Measurements from ENCODE around the gene LHPP.

LHPP gene

GRCh38 chr10:124542336-124542735 is 80.7 kb downstream of the LHPP start:
- peaks cover 3% of the 10 kb centered on the region; the same call in 1 of the 2 replicates for H3K79me2 ChIP-seq (ENCODE audit: control insufficient read depth, low read length)
- H3K4me1 ChIP-seq (ENCODE audit: control insufficient read depth, low read length): peaks cover 99% of the 10 kb centered on the region
- H3K27me3 ChIP-seq (ENCODE audit: control insufficient read depth, low read length): no peaks in the 10 kb centered on the region
- peaks cover 24% of the 10 kb centered on the region for H3F3A ChIP-seq (ENCODE audit: control insufficient read depth, insufficient read depth)
- no peaks in the 10 kb centered on the region for H3K9me2 ChIP-seq (replicated peaks; ENCODE audit: control insufficient read depth, low read length)
- no peaks in the 10 kb centered on the region for H3K9me3 ChIP-seq (ENCODE audit: control insufficient read depth, insufficient read depth, low read length)
- TF ChIP-seq CTCF (IDR thresholded peaks at IDR 0.05; ENCODE audit: low read depth, low read length, poor library complexity, severe bottlenecking) (no peak), EZH2phosphoT487 (IDR thresholded peaks at IDR 0.05; ENCODE audit: borderline replicate concordance, low read length) (no peak)
- H4K20me1 ChIP-seq (ENCODE audit: control insufficient read depth, insufficient read depth, low read depth, low read length): no peaks in the 10 kb centered on the region
- H3K36me3 ChIP-seq (ENCODE audit: control insufficient read depth, low read length): peaks cover 1% of the 10 kb centered on the region
- 0 out of 2 replicates have a peak overlapping the region, but pooled peaks have one; percentile 44 for H3K4me2 ChIP-seq (ENCODE audit: low read length)
- H3K27ac ChIP-seq (ENCODE audit: low read depth, low read length): no peak overlapping the region
- H3K4me3 ChIP-seq (ENCODE audit: low read length): no peak overlapping the region

DNA sequence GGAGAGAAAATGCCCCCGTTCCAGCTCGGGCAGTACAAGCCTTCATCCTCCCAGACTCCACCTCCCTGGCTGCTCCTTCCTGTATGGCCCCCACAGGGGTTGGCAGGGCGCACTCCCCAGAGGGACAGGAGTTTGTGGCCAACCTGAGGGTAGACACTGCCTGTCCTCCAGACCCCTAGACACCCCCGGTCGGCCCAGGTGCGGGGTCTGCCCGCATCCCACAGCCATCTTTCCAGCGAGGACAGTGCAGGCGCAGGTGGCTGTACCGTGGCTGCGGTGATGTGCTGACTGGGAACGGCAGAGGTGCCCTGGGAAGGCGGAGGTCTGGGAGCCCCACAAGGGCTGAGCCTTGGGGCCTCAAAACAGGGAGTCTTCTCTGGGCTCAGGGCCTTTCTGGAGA is 81.5 kb downstream of the LHPP start:
- Histone ChIP-seq H3K4me1 (ENCODE audit: control insufficient read depth, low read length) (peaks cover 99% of the 10 kb centered on the region), H3K9me3 (ENCODE audit: control insufficient read depth, insufficient read depth, low read length) (no peaks in the 10 kb centered on the region), H3K27ac (ENCODE audit: low read depth, low read length) (no peak overlapping the region), H4K20me1 (ENCODE audit: control insufficient read depth, insufficient read depth, low read depth, low read length) (no peaks in the 10 kb centered on the region), H3F3A (ENCODE audit: control insufficient read depth, insufficient read depth) (peaks cover 24% of the 10 kb centered on the region), H3K79me2 (ENCODE audit: control insufficient read depth, low read length) (peaks cover 3% of the 10 kb centered on the region; the same call in 1 of the 2 replicates), H3K36me3 (ENCODE audit: control insufficient read depth, low read length) (peaks cover 6% of the 10 kb centered on the region), H3K27me3 (ENCODE audit: control insufficient read depth, low read length) (no peaks in the 10 kb centered on the region), H3K9me2 (replicated peaks; ENCODE audit: control insufficient read depth, low read length) (no peaks in the 10 kb centered on the region), H3K4me2 (ENCODE audit: low read length) (peak overlapping the region; percentile 44), H3K4me3 (ENCODE audit: low read length) (peak overlapping the region; percentile 23)
- TF ChIP-seq EZH2phosphoT487 (IDR thresholded peaks at IDR 0.05; ENCODE audit: borderline replicate concordance, low read length): no peak
- no peak for TF ChIP-seq CTCF (IDR thresholded peaks at IDR 0.05; ENCODE audit: low read depth, low read length, poor library complexity, severe bottlenecking)

DNA sequence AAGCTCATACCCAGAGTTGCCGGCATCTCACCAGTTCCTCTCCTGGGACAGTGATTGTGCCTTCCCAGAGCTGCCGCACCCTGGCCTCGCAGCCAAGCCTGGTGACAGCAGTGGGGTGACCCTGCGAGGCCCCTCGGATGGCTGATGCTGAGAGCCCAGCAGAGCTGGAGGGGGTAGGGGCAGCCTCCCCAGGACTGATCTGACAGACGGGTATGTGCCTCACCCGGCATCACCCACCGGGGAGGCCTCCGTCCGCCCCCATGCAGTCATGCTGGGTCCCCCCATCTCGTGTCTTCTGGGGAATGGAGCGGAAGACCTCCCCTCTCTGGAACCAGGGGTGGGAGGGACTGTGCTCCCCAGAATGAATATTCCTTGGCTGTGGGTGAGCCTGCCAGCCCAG is 82.3 kb downstream of the LHPP start:
- Histone ChIP-seq H3K9me3 (ENCODE audit: control insufficient read depth, insufficient read depth, low read length) (no peaks in the 10 kb centered on the region), H3K9me2 (replicated peaks; ENCODE audit: control insufficient read depth, low read length) (no peaks in the 10 kb centered on the region), H3K79me2 (ENCODE audit: control insufficient read depth, low read length) (peaks cover 3% of the 10 kb centered on the region; the same call in 1 of the 2 replicates), H3K4me1 (ENCODE audit: control insufficient read depth, low read length) (peaks cover 99% of the 10 kb centered on the region), H4K20me1 (ENCODE audit: control insufficient read depth, insufficient read depth, low read depth, low read length) (no peaks in the 10 kb centered on the region), H3K4me2 (ENCODE audit: low read length) (peak overlapping the region; percentile 75), H3K27ac (ENCODE audit: low read depth, low read length) (0 out of 2 replicates have a peak overlapping the region, but pooled peaks have one; percentile 62), H3K4me3 (ENCODE audit: low read length) (peak overlapping the region; percentile 70; the same call in 1 of the 2 replicates), H3F3A (ENCODE audit: control insufficient read depth, insufficient read depth) (peaks cover 20% of the 10 kb centered on the region), H3K36me3 (ENCODE audit: control insufficient read depth, low read length) (peaks cover 6% of the 10 kb centered on the region), H3K27me3 (ENCODE audit: control insufficient read depth, low read length) (no peaks in the 10 kb centered on the region)
- TF ChIP-seq EZH2phosphoT487 (IDR thresholded peaks at IDR 0.05; ENCODE audit: borderline replicate concordance, low read length) (no peak), CTCF (IDR thresholded peaks at IDR 0.05; ENCODE audit: low read depth, low read length, poor library complexity, severe bottlenecking) (no peak)
